Activated CD4-positive, alpha-beta T cell treated with anti-CD3 and anti-CD28 coated beads, Interleukin-2, amount 10 ng/mL, durations not matched to agents 7 days and 5 days (primary cell): Measurements from ENCODE around the gene ITGB1. TPM values are rescaled to one million over a fixed set of nuclear protein-coding genes. Genes with fewer than 3 reads are reported as not detected.
"Not testable (repeated sequence)": the region's sequence is repeated elsewhere in the genome, so short reads cannot be mapped to it uniquely, and the experiment has no call there.

Source experiments
- CTCF ChIA-PET: fragments of 350-600 bp; sonication (Branson Sonifier 250); formaldehyde crosslinking; loops from one replicate; lab custom pipeline; 2021; ENCODE audit warnings: antibody characterized with exemption; lab: Charles Lee
- POLR2A ChIA-PET: fragments of 350-600 bp; sonication (Branson Sonifier 250); formaldehyde crosslinking; loops from one replicate; lab custom pipeline; 2021; ENCODE audit warnings: antibody characterized with exemption; lab: Charles Lee
- DNase-seq: peaks from one replicate; pipeline ENCODE4 v3.0.0-alpha.2; 2020
- H3K27ac Mint-ChIP-seq: one replicate; pipeline ENCODE4 v1.8.0; 2021; ENCODE audit warnings: mild to moderate bottlenecking, moderate library complexity, mixed read lengths
- H3K27me3 Mint-ChIP-seq: one replicate; pipeline ENCODE4 v1.8.0; 2021; ENCODE audit warnings: mixed read lengths
- H3K36me3 Mint-ChIP-seq: one replicate; pipeline ENCODE4 v1.8.0; 2021; ENCODE audit warnings: low read depth, mixed read lengths
- H3K4me1 Mint-ChIP-seq: one replicate; pipeline ENCODE4 v1.8.0; 2021; ENCODE audit warnings: mixed read lengths
- H3K4me3 Mint-ChIP-seq: one replicate; pipeline ENCODE4 v1.8.0; 2021; ENCODE audit warnings: mild to moderate bottlenecking, moderate library complexity, mixed read lengths
- H3K9me3 Mint-ChIP-seq: one replicate; pipeline ENCODE4 v1.8.0; 2021; ENCODE audit warnings: mixed read lengths
- total RNA-seq, 2 experiments: library from RNA; stranded (reverse); gene quantifications; one replicate each; pipeline ENCODE4 v1.2.3, GENCODE V29; 2021

The ITGB1 gene
- total RNA-seq, 2 experiments from 2014 or later, result 89.4 to 98.4 TPM

GRCh38 chr10:32911285-32912016 lies 46.6 kb downstream of the ITGB1 start:
- Mint-ChIP-seq H3K4me3 (no peak overlapping the region), H3K9me3 (peaks cover 3% of the 10 kb centered on the region), H3K36me3 (peaks cover 51% of the 10 kb centered on the region), H3K4me1 (no peaks in the 10 kb centered on the region), H3K27me3 (no peaks in the 10 kb centered on the region), H3K27ac (no peak overlapping the region)
- POLR2A ChIA-PET, result no interaction called here
- CTCF ChIA-PET, result no interaction called here
- DNase-seq, result no peak

GRCh38 chr10:32909970-32910369 lies 48.1 kb downstream of the ITGB1 start:
- DNase-seq, H3K27me3 Mint-ChIP-seq, H3K4me3 Mint-ChIP-seq, H3K4me1 Mint-ChIP-seq, CTCF ChIA-PET, H3K27ac Mint-ChIP-seq, POLR2A ChIA-PET, H3K9me3 Mint-ChIP-seq: not testable (repeated sequence)
- peaks cover 42% of the 10 kb centered on the region for H3K36me3 Mint-ChIP-seq

- ChIA-PET POLR2A (no interaction called here), CTCF (interaction anchor here (1.1 kb wide), 1 partner anchor 16 kb away, joined by 3 read pairs; no protein-coding TSS in a partner anchor)
- Mint-ChIP-seq H3K27ac (no peak overlapping the region), H3K36me3 (peaks cover 37% of the 10 kb centered on the region), H3K9me3 (no peaks in the 10 kb centered on the region), H3K4me1 (no peaks in the 10 kb centered on the region), H3K4me3 (no peak overlapping the region), H3K27me3 (no peaks in the 10 kb centered on the region)
- DNase-seq, result no peak
These were observed 48.6 kb downstream of the ITGB1 start for GRCh38 chr10:32909456-32909855.

- ChIA-PET CTCF (no interaction called here), POLR2A (no interaction called here)
- H3K4me1 Mint-ChIP-seq, result no peaks in the 10 kb centered on the region
- H3K27me3 Mint-ChIP-seq, result no peaks in the 10 kb centered on the region
- H3K36me3 Mint-ChIP-seq, result peaks cover 23% of the 10 kb centered on the region
- H3K9me3 Mint-ChIP-seq, result no peaks in the 10 kb centered on the region
- DNase-seq, result no peak
- H3K27ac Mint-ChIP-seq, result no peak overlapping the region
- no peak overlapping the region for H3K4me3 Mint-ChIP-seq
These were observed 51.4 kb downstream of the ITGB1 start for GRCh38 chr10:32906595-32906994.

- no peaks in the 10 kb centered on the region for H3K27me3 Mint-ChIP-seq
- H3K4me3 Mint-ChIP-seq, result no peak overlapping the region
- DNase-seq, result no peak
- POLR2A ChIA-PET, result no interaction called here
- no peaks in the 10 kb centered on the region for H3K4me1 Mint-ChIP-seq
- H3K36me3 Mint-ChIP-seq, result peaks cover 20% of the 10 kb centered on the region
- CTCF ChIA-PET, result no interaction called here
- H3K9me3 Mint-ChIP-seq, result no peaks in the 10 kb centered on the region
- H3K27ac Mint-ChIP-seq, result no peak overlapping the region
These were observed 52.6 kb downstream of the ITGB1 start for GRCh38 chr10:32905466-32905865.

GRCh38 chr10:32901815-32902214 lies 56.2 kb downstream of the ITGB1 start:
- Mint-ChIP-seq H3K36me3 (peaks cover 26% of the 10 kb centered on the region), H3K27me3 (no peaks in the 10 kb centered on the region), H3K9me3 (no peaks in the 10 kb centered on the region), H3K27ac (no peak overlapping the region), H3K4me3 (no peak overlapping the region), H3K4me1 (no peaks in the 10 kb centered on the region)
- ChIA-PET POLR2A (no interaction called here), CTCF (no interaction called here)
- no peak for DNase-seq

- H3K4me3 Mint-ChIP-seq, H3K27ac Mint-ChIP-seq, H3K27me3 Mint-ChIP-seq, POLR2A ChIA-PET, DNase-seq, H3K4me1 Mint-ChIP-seq, CTCF ChIA-PET, H3K9me3 Mint-ChIP-seq: not testable (repeated sequence)
- H3K36me3 Mint-ChIP-seq, result peaks cover 21% of the 10 kb centered on the region
These were observed 62.6 kb downstream of the ITGB1 start for GRCh38 chr10:32895200-32895968.

GRCh38 chr10:32893916-32894664 lies 63.9 kb downstream of the ITGB1 start:
- Mint-ChIP-seq H3K4me1 (peaks cover 5% of the 10 kb centered on the region), H3K9me3 (no peaks in the 10 kb centered on the region), H3K27ac (no peak overlapping the region), H3K27me3 (no peaks in the 10 kb centered on the region), H3K4me3 (no peak overlapping the region), H3K36me3 (peaks cover 20% of the 10 kb centered on the region)
- POLR2A ChIA-PET, result no interaction called here
- CTCF ChIA-PET, result no interaction called here
- no peak for DNase-seq

- POLR2A ChIA-PET, result no interaction called here
- peaks cover 5% of the 10 kb centered on the region for H3K4me1 Mint-ChIP-seq
- H3K9me3 Mint-ChIP-seq, result no peaks in the 10 kb centered on the region
- H3K4me3 Mint-ChIP-seq, result no peak overlapping the region
- H3K27ac Mint-ChIP-seq, result no peak overlapping the region
- no peak for DNase-seq
- H3K36me3 Mint-ChIP-seq, result peaks cover 19% of the 10 kb centered on the region
- no peaks in the 10 kb centered on the region for H3K27me3 Mint-ChIP-seq
- CTCF ChIA-PET, result no interaction called here
These were observed 64.6 kb downstream of the ITGB1 start for GRCh38 chr10:32893434-32893833.

- Mint-ChIP-seq H3K4me3 (no peak overlapping the region), H3K9me3 (no peaks in the 10 kb centered on the region), H3K4me1 (peaks cover 5% of the 10 kb centered on the region), H3K27me3 (no peaks in the 10 kb centered on the region), H3K36me3 (peaks cover 2% of the 10 kb centered on the region), H3K27ac (no peak overlapping the region)
- DNase-seq, result no peak
- POLR2A ChIA-PET, result no interaction called here
- CTCF ChIA-PET, result no interaction called here
These were observed 66.8 kb downstream of the ITGB1 start for GRCh38 chr10:32891261-32891660.

GRCh38 chr10:32890444-32890843 lies 67.6 kb downstream of the ITGB1 start:
- no peak for DNase-seq
- Mint-ChIP-seq H3K27me3 (no peaks in the 10 kb centered on the region), H3K4me1 (peaks cover 5% of the 10 kb centered on the region), H3K27ac (no peak overlapping the region), H3K4me3 (no peak overlapping the region), H3K9me3 (no peaks in the 10 kb centered on the region), H3K36me3 (no peaks in the 10 kb centered on the region)
- ChIA-PET CTCF (no interaction called here), POLR2A (no interaction called here)

GRCh38 chr10:32889631-32890212 lies 68.3 kb downstream of the ITGB1 start:
- Mint-ChIP-seq H3K27me3 (no peaks in the 10 kb centered on the region), H3K27ac (no peak overlapping the region), H3K9me3 (no peaks in the 10 kb centered on the region), H3K4me3 (no peak overlapping the region), H3K36me3 (no peaks in the 10 kb centered on the region), H3K4me1 (peaks cover 5% of the 10 kb centered on the region)
- POLR2A ChIA-PET, result no interaction called here
- CTCF ChIA-PET, result no interaction called here
- no peak for DNase-seq
